ENCODE measurements around the gene THOC1.
A peak's percentile ranks its signal among the peaks of the same experiment; 100 is the strongest.
"Not testable (repeated sequence)": the region's sequence is repeated elsewhere in the genome, so short reads cannot be mapped to it uniquely, and the experiment has no call there.

Gene THOC1, protein sequence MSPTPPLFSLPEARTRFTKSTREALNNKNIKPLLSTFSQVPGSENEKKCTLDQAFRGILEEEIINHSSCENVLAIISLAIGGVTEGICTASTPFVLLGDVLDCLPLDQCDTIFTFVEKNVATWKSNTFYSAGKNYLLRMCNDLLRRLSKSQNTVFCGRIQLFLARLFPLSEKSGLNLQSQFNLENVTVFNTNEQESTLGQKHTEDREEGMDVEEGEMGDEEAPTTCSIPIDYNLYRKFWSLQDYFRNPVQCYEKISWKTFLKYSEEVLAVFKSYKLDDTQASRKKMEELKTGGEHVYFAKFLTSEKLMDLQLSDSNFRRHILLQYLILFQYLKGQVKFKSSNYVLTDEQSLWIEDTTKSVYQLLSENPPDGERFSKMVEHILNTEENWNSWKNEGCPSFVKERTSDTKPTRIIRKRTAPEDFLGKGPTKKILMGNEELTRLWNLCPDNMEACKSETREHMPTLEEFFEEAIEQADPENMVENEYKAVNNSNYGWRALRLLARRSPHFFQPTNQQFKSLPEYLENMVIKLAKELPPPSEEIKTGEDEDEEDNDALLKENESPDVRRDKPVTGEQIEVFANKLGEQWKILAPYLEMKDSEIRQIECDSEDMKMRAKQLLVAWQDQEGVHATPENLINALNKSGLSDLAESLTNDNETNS

DNA sequence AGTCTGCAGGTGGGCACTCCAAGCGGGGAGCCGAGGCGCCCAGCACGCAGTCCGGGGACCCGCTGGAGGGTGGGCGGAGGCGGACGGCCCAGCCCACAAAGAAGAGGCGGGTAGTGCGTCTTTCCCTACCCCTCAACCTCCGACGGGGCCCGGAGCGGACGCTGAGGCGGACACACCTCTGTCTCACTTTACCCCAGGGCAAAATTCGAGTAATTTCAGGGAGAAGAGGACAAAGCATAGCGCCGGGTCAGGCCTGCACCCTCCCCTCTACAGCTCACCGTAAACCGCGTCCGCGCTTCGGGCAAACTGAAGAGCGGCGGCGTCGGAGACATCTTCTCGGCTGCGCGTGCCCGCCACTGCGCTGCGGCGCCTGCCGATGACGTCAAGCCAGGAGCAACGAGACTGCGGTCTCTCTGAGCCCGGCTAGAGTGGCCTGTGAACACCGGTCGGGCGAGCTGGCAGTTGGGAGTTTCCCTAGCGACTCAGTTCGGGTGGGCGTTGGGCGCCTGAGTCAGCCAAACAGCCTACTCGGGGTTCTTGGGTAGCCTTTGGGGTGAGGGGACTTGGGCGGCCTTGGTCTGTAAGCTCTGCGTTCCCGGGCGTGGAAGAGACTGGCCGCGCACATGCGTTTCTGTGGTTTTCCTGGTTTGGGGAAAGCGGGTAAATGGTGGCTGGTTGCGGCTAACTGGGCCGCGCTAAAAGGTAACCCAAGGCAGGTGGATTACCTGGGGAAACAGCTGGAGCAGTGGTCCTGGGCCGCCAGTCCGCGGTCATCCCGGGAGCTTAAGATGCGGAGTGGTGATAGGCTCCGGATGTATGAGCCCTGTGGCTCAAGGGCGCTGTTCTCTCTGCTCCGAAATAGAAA is at the start of gene THOC1:
Gene THOC1, minus strand, starts transcription at position 360 of the 865 bp plus-strand sequence. Its CDS starts 28 bp downstream, at position 332.
- peak; percentile 95 for ATAC-seq
- DNase-seq = peak; percentile 96

DNA sequence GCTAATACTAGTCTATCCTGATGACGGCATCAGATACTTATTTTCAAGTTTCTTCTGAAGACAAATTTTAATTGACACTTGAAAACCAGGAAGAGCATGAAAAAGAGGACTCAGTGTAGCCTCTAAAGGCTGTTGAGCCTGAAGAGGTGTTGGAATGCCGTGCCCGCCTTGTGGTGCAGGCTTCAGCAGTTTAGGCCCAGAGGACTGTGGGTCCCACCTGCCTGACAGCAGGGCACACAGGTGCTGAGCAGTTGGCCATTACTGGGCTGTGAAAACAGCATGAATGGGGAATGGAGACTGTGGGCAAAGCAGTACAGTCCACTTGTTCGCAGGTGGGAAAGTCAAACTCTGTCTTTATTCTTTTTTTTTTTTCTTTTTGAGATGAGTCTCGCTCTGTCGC is 49.8 kb upstream of the THOC1 start:
- ATAC-seq (no peak), DNase-seq (no peak)

DNA sequence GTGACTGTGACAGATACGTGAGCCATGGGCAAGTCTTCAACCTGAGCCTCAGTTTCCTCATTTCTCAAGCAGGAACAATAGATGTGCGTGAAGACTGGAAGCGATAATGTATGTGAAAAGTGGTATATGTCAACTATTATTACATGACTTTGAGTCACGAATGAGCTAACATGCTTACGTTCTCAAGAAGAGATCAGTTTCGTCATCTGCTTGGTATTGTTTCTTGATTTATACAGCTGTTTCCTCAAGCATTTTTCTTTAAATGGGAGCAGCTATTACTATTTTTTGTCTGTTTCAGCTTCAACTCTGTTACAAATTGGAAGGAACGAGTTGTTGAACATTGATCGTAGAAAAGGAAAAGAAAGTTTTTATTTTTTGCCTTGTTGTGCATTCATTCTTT is 48.5 kb upstream of the THOC1 start:
- ATAC-seq = no peak
- no peak for DNase-seq

DNA sequence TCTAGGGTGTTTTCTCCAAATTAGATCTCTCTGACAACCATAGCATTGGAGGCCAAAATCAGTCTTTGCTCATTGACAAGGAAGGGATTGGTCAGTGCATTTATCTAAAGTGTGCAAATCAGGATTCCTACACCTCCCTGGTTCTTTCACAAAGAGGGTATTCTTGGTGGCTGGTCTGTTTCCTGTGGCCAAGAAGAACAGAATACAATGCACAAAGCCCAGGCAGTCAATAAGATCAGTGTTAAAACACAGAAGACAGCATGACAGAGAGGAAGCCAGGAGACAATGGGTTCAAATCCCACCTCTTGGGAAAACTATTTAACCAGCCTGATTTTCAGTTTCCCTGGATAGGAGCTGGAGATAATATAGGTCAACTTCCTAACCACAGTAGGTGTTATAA is 46.1 kb upstream of the THOC1 start:
- ATAC-seq = no peak
- DNase-seq = no peak

DNA sequence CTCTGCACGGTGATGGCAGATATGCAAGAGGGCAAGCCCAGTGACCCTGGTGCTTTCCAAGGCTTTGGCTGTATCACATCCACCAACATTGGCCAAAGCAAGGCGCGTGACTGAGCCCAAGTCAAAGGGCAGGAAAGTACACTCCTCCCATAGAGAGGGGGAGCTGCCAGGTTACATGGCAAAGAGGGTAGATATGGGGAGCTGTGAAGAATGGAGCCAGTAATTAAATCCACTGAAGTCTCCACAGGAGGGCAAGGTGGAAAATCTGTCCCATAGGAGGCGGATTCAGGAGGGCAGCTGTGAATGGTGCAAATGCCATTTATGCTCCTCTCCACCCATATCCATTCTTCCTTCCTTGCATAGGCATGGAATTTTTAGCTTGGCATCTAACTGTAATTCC is 44.6 kb upstream of the THOC1 start:
- ATAC-seq (no peak), DNase-seq (no peak)

DNA sequence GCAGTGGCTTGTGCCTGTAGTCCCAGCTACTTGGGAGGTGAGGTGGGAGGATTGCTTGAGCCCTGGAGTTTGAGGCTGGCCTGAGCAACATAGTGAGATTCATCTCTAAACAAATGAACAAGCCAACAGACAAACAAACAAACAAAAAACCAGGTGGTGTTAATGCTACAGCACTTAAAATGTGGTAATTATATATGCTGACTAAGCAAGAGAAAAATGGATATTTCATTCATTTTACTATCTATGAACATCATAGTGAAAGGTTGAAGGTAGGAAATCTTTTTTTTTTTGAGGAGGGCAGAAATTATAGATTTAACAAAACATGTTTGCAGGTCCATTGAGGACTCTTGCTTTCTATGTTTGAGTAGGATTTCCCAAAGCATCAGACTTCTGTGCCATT is 42.2 kb upstream of the THOC1 start:
- ATAC-seq = no peak
- no peak for DNase-seq

DNA sequence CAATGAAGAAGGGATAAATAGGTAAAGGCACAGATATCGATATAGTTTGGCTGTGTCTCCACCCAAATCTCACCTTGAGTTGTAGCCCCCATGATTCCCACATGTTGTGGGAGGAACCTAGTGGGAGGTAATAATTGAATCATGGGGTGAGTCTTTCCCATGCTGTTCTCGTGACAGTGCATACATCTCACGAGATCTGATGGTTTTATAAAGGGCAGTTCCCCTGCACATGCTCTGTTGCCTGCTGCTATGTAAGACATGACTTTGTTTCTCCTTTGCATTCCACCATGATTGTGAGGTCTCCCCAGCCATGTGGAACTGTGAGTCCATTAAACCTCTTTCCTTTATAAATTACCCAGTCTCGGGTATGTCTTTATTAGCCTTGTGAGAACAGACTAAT is 40.2 kb upstream of the THOC1 start:
- DNase-seq, ATAC-seq: not testable (repeated sequence)

DNA sequence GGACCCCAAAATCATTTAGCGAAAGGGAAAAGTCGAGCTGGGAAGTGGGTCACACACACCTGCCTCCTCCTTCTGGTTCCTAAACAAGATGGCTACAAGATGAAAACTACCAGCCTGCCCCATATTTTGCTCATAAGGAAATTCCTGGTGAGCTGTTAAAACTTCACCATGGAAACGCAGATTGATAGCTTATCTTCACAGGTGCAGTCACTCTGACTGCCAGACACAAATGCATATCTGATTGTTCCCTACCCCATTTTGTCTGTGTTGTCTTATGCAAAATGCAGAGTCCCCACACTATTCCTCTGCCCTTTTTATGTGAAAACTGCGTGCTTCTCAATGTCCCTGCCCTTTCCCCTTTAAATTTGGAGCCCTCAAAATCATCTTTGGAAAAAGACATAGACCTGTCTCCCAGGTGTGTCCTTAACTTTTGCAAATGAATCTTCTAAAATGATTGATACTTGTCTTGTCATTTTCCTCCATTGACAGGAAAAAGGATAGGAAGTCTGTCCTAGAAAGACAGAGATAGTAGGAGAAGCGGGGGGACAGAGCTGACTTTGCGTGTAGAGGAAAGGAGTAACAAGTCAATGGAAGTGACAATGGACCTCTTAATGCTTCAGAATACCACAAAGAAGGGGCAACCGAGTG is 38.9 kb upstream of the THOC1 start:
- no peak for ATAC-seq
- DNase-seq = no peak

DNA sequence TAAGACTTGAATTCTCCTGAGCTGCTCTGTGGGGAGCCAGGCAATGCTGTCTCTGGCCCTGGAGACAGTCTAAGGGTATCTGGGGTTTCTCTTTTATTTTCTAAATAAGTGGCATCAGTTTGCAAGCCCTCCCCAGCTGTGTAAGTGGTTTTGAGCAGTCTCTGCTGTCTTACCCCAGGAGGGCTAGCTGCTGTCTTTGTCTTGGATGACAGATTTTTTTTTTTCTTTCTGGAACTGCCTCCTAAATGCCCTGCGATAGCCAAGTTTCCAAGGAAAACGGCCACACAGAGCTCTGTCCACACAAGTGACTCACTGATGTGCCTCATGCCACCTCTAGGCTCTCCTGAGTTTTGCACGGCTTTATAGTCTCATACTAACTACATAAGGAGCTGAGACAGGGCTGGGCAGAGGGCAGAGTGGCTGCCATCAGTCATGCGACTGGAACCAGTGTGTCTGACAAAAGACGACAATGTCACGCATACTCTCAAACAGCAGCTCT is 37.2 kb upstream of the THOC1 start:
- ATAC-seq (no peak), DNase-seq (no peak)

DNA sequence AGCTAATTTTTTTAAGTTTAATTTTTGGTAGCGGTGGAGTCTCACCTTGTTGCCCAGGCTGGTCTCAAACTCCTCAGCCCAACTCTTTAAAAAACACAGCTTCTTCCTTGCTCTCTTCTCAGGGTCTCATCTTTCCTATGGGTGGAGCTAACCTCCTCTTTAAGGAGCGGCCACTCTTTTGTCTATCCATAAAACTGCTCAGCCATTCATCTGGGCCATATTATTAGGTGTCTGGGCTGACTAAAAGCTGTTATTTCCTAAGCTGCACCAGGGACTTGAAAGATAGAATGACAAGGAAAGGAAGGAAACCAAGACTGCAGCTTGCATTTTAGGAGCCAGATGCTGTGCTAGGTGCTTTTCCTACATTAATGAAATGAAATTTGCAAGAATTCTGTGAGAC is 35.8 kb upstream of the THOC1 start:
- ATAC-seq (no peak), DNase-seq (no peak)

DNA sequence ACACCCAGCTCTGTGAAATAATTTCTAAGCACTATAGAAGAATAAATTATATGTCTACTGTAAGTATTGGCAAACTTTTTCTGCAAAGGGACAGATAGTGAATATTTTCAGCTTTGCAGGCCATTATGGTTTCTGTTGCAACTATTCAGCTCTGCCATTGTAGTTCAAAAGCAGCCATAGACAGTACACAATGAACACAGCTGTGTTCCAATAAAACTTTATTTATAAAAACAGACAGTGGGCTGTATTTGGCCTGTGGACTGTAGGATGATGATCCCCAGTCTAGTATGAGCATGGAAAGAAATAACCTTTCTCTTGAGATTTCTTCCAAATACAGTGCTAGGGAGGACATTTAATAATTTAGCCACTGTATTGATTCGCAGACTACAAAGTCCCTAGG is 35.2 kb upstream of the THOC1 start:
- no peak for DNase-seq
- no peak for ATAC-seq

DNA sequence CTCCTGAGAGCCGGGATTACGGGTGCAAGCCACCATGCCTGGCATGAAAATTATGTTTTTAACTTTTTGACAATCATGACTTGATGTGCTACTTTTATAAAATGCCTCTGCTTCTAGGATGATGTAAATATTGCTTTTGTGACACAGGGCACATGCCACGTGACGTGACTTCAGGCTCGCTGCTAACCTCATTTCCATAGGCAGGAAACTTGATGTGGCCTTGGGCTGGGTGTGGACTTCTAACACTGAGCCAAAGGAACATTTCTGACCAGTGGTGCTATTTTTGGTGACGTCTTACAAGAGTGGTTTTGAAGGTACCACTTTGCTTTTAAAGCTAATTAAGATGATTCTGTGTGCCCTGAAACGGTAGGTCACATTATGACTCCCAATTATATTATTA is 34.2 kb upstream of the THOC1 start:
- ATAC-seq (no peak), DNase-seq (no peak)

DNA sequence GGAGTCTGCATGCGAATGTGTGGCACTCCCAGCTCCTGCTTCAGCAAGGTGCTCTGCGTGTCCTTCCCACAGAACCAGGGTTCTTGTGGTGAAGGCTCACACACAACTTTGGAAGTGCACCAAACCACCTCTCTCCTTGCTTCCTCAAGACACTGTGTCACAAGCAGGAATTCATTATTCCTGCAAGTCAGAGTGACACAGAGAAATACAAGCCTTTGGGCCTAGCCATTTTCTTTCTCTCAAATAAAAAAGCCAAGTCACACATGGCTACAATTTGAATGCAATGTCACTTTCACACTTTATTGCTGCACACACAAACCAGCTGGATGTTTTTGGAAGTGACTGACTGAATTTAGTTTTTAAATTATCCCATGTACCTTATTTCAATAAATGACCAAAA is 30.1 kb upstream of the THOC1 start:
- ATAC-seq (no peak), DNase-seq (no peak)

DNA sequence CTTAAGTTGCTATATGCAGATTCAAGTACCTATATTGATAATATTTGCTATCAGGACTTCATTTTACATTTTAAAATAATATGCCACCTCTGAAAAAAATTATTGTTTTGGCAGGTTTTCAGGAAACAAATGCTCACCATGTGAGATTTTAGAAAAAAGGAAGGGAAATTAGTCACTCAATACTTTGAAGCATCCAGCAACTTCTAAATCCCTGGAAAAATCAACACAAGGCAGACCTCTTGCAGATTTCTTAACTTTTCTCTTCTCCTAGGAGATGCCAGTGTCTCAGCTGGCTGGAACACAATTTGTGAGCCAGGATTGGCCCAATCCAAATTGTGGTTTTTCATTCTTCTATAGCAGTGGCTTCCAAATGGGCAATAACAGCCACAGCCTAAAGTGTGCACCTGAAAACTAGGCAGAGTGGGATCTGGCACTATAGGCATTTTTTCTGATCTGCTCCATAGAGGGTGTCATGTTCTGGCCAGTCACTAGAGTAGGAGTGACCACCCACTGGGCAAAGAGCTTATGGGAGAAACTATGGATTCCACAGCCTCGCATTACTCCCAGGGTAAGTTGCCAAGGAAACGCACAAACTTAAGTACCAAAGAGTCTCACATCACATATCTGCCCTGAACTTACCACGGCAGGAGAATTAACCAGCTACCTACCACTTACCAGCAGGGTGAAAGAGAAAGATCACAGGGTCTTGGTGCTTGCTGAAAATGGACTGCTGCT is 28.1 kb upstream of the THOC1 start:
- DNase-seq = no peak
- ATAC-seq = no peak

DNA sequence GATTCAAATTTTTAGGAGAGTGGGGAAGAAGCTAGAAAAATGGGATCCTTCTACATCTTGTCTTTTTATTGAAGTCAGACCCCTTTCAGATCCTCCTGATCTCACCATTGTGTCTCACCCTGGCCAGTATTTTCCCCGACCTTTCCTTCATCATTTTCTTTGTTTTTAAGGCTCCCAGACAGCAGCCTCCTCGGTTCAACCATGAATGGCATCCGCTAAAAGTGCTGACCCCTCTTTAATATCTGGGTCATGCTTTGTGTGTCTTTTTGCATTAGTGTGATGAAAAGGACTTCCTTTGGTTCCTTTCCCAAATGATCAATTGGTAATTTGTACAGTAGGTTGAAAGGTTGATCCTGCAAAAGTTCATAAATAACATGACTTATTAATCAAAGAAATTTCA is 26.7 kb upstream of the THOC1 start:
- DNase-seq (no peak), ATAC-seq (no peak)

DNA sequence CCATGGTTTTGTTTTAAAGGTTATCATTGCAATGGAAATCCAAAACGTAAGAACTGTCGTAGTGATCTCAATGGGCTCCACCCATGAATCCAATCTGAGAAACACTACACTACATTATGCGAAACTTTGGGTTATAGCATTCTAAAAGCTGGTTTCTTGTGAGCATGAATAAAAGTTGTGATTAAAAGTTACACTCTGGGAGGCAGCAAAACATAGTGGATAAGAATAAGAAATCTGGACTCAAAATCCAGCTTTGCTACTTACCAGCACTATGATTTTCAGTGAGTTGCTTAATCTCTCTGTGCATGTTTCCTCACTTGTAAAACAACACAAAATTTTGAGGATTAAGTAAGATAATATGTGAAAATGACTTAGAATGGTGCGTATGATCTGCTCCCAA is 25.7 kb upstream of the THOC1 start:
- DNase-seq = no peak
- ATAC-seq = no peak

DNA sequence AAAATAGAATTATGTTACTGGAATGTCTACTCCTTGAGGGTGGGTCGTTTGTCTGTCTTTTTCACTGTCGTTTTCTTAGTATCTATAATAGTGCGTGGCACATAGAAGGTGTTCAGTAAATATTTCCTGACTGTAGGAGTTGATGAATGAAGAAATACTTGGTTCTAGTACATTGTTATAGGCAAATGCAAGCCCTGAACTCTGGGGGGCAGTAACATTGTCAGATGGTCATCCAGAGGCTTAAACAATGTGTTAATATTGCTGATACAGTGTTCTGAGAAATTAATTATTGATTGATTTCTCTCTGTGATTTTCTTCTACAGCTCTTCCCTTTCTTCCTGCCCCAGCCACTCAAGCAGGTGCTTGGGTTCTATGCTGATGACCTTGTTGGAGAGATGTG is 24.4 kb upstream of the THOC1 start:
- ATAC-seq = no peak
- DNase-seq = no peak

DNA sequence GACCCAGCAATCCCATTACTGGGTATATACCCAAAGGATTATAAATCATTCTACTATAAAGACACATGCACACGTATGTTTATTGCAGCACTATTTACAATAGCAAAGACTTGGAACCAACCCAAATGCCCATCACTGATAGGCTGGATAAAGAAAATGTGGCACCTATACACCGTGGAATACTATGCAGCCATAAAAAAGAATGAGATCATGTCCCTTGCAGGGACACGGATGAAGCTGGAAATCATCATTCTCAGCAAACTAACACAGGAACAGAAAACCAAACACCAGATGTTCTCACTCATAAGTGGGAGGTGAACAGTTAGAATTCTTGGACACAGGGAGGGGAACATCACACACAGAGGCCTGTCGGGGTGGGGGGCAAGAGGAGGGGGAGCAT is 22.1 kb upstream of the THOC1 start:
- DNase-seq, ATAC-seq: not testable (repeated sequence)

DNA sequence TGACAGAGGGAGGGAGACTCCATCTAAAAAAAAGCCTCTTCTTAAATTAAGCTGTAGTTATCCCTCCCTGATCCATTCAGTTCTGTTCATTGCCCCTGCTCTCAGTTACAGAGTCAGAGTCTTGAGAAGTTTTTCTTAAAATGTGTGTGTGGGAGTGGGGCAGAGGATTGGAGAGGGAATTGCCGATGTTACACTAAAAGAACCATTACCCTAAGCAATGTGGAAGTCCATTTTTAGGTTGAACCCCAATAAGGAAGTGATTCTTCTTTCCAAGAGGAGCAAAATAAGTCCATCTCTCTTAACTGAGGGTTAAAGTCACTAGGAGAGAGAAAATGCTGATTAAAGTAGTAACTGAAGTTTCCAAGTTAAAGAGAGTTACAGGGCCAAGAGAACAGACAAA is 21.2 kb upstream of the THOC1 start:
- ATAC-seq = no peak

DNA sequence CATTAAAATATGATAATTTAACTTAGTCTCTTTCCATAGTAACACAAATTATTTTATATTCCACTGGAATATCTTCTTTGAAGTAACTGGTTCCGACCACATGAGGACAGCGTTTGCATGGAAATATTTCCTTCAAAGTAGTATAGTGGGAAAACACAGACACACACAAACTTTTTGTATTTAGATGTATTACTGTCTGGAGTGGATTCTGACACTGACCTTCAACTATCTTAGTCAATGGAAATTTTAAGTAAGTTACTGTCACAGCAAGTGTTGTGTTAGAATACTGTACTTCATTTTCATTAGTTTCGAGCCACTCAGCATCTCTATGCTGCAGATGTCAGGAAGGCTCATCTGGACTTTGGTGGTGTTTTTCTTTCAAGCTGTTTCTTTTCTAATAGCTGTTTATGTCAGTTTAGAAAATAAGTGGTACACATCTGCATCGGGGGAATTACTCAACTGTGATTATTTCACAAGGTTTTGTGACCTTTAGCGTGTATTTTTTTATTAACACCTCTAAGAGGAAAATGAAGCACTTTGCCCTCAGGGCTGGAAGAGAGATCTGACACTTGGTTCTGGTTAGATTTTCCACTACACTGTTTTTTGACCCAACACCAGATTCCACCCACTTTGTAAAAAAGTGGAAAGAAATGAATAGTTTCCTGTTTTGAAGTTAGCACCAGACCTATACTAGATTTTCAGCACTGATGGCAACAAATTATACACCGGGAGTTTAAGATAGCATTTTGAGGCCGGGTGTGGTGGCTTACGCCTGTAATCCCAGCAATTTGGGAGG is 18.9 kb upstream of the THOC1 start:
- ATAC-seq (peak; percentile 65), DNase-seq (no peak)

More for the DNA sequence above, 21.2 kb upstream of the THOC1 start:
- DNase-seq = no peak

DNA sequence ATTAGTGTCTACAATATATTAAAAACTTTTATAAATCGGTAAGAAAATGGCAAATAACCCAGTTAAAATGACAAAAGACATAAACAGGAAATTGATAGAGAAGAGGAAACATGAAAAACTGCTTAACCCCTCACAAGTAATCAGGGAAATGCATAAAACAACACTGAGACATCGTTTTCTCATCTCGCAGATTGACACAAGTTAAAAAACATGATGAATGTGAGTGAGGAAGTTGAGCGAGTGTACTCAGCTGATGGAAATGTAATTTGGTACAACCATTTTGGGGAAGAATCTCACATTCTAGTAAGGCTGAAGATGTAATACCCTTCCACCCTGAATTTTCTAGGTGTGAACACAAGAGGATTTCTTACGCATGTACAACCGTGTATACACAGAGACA is 18.0 kb upstream of the THOC1 start:
- ATAC-seq (no peak), DNase-seq (no peak)
